ENCODE data around the gene STARD10. TPM values are rescaled to one million over a fixed set of nuclear protein-coding genes. Genes with fewer than 3 reads are reported as not detected.

The STARD10 gene
- total RNA-seq, 1 experiment from 2014 or later, result 68.8 TPM

DNA sequence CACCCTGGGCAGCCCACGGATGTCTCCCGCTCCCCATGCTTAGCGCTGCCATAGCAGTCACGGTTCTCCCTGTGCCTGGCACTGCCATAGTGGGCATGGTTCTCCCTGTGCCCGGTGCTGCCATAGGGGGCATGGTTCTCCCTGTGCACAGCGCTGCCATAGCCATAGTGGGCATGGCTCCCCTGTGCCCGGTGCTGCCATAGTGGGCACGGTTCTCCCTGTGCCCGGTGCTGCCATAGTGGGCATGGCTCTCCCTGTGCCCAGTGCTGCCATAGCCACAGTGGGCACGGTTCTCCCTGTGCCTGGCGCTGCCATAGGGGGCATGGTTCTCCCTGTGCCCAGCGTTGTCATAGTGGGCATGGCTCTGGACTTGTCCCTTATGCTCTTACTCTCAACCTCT lies 21.8 kb downstream of the STARD10 start:
- in situ Hi-C loops (cut with HindIII; ENCODE audit: low sequenced_read_pairs), result no loop called here
- no peak for DNase-seq (ENCODE audit: low spot score)

- in situ Hi-C loops (cut with HindIII; ENCODE audit: low sequenced_read_pairs), result no loop called here
- no peak for DNase-seq (ENCODE audit: low spot score)
Observed at GRCh38 chr11:72771507-72771906, 22.3 kb downstream of the STARD10 start.

DNA sequence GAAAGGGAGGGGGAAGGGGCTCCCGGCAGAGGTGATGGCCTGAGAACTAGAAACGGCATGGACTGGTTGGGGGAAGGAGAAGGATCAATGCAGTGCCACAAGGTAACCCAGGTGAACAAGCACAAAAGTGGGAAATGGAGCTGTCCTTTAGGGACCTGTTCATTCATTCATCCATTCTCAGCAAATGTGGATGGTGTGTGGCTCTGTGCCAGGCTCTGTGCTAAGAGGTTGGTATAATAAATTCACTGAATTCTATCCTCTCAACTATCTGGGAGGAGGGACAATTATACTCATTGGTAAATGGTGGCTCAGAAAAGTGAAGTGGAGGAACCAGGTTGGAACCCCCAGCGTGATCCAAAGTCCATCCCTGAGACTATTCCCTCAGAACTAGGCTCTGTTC lies 23.0 kb downstream of the STARD10 start:
- no peak for DNase-seq (ENCODE audit: low spot score)
- in situ Hi-C loops (cut with HindIII; ENCODE audit: low sequenced_read_pairs), result no loop called here

DNA sequence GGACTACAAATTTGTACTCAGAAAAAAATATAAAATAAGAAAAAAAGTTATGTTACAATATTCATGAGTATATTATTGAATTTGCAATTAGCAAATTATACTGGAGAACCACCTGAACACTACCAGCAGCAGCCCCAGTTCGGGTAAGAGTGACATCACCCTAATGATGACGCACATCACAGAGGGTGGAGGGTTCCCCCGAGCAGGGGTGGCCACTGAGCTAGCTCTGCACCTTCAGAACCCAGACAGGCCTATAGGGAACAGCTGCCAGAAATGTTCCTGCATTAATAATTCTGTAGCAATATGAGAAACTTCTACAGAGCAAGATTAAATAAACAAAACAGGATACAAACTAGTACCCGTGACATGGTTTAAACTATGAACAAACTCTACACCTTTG lies 24.2 kb downstream of the STARD10 start:
- no peak for DNase-seq (ENCODE audit: low spot score)
- in situ Hi-C loops (cut with HindIII; ENCODE audit: low sequenced_read_pairs), result no loop called here

- DNase-seq (ENCODE audit: low spot score), result no peak
- in situ Hi-C loops (cut with HindIII; ENCODE audit: low sequenced_read_pairs), result no loop called here
Observed at GRCh38 chr11:72768581-72768980, 25.3 kb downstream of the STARD10 start.

DNA sequence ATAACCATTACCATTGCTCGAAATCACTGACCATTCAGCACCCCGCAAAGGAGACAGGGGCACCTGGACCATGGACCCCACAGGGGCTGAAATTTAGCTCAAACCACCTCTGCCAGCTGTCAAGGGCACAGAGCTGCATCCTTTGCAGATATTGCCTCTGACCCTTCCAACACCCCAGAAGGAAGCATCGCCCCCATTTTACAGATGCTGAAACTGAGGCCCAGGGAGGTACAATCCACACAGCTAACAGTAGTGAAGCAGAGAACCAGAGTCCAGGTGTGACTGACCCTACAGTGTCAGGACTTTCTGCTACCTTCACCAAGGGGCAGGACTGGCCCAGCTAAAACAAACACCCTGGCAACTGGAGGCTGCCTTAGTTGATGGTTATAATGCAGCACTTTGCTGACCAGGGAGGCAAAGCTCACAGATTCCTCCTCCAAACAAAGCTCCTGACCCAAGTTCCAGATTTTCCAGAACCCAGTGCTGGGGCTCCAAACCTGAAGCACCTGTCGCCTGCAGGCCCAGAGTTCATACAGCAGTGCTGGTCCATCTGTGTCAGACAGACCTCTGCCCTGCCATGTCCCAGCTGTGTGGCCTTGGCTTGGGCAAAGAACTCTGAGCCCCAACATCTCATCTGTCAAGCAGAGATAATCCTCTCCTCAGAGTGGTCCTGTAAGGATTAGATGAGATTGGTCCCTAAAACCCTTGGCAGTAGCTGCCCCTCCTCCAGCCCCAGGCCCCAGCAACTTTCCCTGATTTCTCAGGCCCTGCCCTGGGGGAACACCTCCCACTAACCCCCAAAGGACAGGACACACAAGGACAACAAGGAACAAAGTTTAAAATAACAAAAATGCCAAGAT lies 26.4 kb downstream of the STARD10 start:
- in situ Hi-C loops (cut with HindIII; ENCODE audit: low sequenced_read_pairs), result no loop called here
- no peak for DNase-seq (ENCODE audit: low spot score)

- in situ Hi-C loops (cut with HindIII; ENCODE audit: low sequenced_read_pairs), result no loop called here
- DNase-seq (ENCODE audit: low spot score), result no peak
Observed at GRCh38 chr11:72766152-72766902, 27.5 kb downstream of the STARD10 start.

GRCh38 chr11:72764503-72764902 lies 29.3 kb downstream of the STARD10 start:
- in situ Hi-C loops (cut with HindIII; ENCODE audit: low sequenced_read_pairs), result no loop called here
- no peak for DNase-seq (ENCODE audit: low spot score)

DNA sequence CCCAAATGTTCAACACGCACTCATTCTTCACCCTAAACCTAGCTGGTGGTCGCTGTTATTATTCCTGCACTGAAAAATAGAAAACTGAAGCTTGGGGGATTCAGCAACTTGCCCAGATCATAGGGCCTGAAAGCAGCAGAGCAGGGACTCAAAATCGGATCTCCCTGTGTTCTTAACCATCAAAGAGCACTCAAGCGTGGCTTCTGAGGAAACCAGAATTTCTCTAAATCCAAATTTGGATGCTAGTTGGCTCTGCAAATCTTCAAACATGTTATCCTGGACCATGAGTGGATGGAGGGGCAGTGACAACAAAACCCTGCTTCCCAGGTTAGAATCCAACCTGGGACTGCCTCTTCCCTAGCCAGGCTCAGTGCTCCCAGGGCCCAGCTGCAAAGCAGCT lies 30.0 kb downstream of the STARD10 start:
- no peak for DNase-seq (ENCODE audit: low spot score)
- in situ Hi-C loops (cut with HindIII; ENCODE audit: low sequenced_read_pairs), result no loop called here

DNA sequence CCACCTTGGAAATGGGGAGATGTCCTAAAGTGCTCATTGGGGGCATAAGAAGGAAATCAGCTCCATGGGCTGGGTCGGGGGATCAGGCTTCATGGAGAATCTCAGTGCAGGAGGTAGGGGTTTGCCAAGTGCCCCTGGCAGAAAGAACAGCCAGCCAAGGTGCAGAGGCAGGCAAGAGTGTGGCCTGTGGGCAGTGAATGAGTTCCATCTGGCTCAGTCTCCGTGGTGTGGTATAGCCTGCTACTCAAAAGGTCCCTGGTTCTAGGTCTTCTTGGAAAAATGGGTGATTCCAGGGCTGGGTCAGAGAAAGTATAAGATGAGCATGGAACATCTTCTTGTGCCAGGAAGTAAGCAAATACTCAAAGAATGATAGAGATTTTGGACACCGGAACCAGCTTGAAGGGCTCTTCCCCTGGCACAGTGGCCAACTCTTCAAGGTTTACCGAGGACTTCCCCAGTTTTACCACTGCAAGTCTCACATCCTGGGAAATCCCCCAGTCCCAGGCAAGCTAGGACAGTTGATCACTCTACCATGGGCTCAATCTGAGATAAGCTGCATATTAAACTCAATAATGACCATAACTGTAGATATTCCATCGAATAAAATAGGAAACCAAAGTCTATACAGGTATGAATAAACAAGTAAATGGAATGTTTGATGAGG lies 31.1 kb downstream of the STARD10 start:
- in situ Hi-C loops (cut with HindIII; ENCODE audit: low sequenced_read_pairs), result no loop called here
- DNase-seq (ENCODE audit: low spot score), result no peak

- no peak for DNase-seq (ENCODE audit: low spot score)
- in situ Hi-C loops (cut with HindIII; ENCODE audit: low sequenced_read_pairs), result no loop called here
Observed at GRCh38 chr11:72760539-72761405, 33.1 kb downstream of the STARD10 start.

GRCh38 chr11:72759468-72759985 lies 34.3 kb downstream of the STARD10 start:
- no peak for DNase-seq (ENCODE audit: low spot score)
- in situ Hi-C loops (cut with HindIII; ENCODE audit: low sequenced_read_pairs), result loop anchor here (10.0 kb wide), 1 partner anchor 105 kb away; no protein-coding TSS in a partner anchor

- in situ Hi-C loops (cut with HindIII; ENCODE audit: low sequenced_read_pairs), result loop anchor here (10.0 kb wide), 1 partner anchor 104 kb away; no protein-coding TSS in a partner anchor
- DNase-seq (ENCODE audit: low spot score), result peak; percentile 53
Observed at GRCh38 chr11:72758690-72759389, 35.0 kb downstream of the STARD10 start.

DNA sequence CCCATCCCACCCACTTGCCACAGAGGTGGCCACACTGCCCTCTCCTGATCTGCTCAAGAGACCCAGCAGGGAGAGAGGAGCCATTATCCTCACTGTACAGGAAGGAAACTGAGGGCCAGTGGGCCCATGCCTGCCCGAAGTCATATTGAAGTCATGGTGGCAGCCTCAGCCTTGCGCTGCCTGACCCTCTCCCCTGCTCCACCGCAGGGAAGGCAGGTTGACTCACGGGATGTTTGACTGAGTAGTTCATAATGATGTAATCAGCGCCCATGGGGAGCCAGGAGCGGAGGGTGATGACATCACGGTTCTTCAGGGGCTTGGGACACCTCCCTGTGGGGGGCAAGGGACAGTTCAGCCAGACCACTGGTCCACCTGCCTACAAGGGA lies 35.5 kb downstream of the STARD10 start:
- no peak for DNase-seq (ENCODE audit: low spot score)
- in situ Hi-C loops (cut with HindIII; ENCODE audit: low sequenced_read_pairs), result loop anchor here (10.0 kb wide), 1 partner anchor 103 kb away; no protein-coding TSS in a partner anchor

GRCh38 chr11:72755713-72756285 lies 38.0 kb downstream of the STARD10 start:
- no peak for DNase-seq (ENCODE audit: low spot score)
- in situ Hi-C loops (cut with HindIII; ENCODE audit: low sequenced_read_pairs), result loop anchor here (10.0 kb wide), 1 partner anchor 101 kb away; no protein-coding TSS in a partner anchor

- in situ Hi-C loops (cut with HindIII; ENCODE audit: low sequenced_read_pairs), result loop anchor here (10.0 kb wide), 1 partner anchor 100 kb away; no protein-coding TSS in a partner anchor
- DNase-seq (ENCODE audit: low spot score), result no peak
Observed at GRCh38 chr11:72754544-72755155, 39.2 kb downstream of the STARD10 start.

- in situ Hi-C loops (cut with HindIII; ENCODE audit: low sequenced_read_pairs), result loop anchor here (10.0 kb wide), 1 partner anchor 99 kb away; no protein-coding TSS in a partner anchor
- no peak for DNase-seq (ENCODE audit: low spot score)
Observed at GRCh38 chr11:72754149-72754543, 39.7 kb downstream of the STARD10 start.

Data from G401 (cell line).